Measurements from ENCODE around the gene TPPP.
"Not testable (repeated sequence)": the region's sequence is repeated elsewhere in the genome, so short reads cannot be mapped to it uniquely, and the experiment has no call there.

The TPPP gene

DNA sequence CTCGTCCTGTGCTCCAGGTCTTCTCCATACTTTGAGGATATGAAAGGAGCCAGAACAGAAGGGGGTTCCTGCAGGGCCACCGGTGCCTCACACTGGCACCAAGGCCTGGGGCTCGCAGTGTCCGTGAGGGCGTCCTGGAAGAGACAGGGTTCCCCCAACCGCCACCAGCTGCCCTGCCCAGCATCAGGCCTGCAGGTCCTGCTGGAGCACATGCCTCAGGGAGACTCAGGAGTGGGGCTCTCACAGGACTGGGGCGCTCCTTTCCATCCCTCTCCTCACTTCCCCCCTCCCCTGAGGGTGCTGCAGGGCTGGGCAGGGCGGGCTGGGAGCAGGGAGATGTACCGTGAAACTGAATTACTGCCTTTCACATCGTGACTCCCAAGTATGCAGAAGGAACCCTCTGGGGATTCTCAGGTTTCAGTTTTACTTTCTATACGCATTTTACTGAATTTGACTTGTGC, 49.3 kb downstream of the TPPP start:
- DNase-seq, result no peak

GRCh38 chr5:643351-643801, 49.8 kb downstream of the TPPP start:
- DNase-seq, result no peak

- no peak for DNase-seq
These were observed 50.7 kb downstream of the TPPP start for GRCh38 chr5:642481-642880.

- no peak for DNase-seq
These were observed 51.8 kb downstream of the TPPP start for GRCh38 chr5:641331-641765.

- no peak for DNase-seq
These were observed 52.5 kb downstream of the TPPP start for GRCh38 chr5:640461-641330.

- DNase-seq, result no peak
These were observed 53.5 kb downstream of the TPPP start for GRCh38 chr5:639584-640213.

DNA sequence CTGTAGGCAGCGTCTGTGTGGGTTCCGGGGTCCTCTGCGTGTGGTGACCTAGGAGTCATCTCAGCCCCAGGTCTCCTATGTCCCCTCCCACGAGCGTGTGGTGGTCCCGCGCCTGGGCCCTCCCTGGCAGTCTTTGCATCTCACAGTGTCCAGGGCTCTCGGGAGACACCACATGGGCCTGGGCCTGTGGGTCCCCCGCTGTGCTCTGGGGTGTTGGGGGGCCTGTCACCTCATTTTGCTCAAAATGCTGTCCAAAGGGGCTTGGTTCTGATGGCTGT, 54.0 kb downstream of the TPPP start:
- DNase-seq, result no peak

GRCh38 chr5:638501-639252, 54.5 kb downstream of the TPPP start:
- DNase-seq, result no peak

GRCh38 chr5:637581-638450, 55.3 kb downstream of the TPPP start:
- DNase-seq, result no peak

- no peak for DNase-seq
These were observed 56.2 kb downstream of the TPPP start for GRCh38 chr5:636951-637350.

- no peak for DNase-seq
These were observed 57.7 kb downstream of the TPPP start for GRCh38 chr5:635306-636055.

DNA sequence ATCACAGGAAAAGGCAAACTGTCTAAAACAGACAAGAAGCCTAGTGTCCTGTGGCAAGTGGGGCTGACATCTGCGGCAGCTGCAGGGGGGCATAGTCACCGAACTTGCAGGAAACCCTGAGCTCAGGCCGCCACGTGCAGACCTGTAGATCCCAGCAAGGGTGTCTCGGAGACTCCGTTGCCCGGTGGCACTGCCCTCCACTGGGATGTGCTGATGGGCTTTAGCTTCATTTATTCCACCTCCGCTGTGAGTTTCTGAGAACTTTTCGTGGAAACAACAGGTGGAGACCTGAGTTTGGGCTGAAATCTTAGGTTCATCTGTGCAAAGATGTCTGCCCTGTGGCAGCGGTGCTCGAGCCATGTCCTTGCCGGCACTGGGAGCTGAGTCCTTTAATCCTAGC, 59.0 kb downstream of the TPPP start:
- DNase-seq, result no peak

DNA sequence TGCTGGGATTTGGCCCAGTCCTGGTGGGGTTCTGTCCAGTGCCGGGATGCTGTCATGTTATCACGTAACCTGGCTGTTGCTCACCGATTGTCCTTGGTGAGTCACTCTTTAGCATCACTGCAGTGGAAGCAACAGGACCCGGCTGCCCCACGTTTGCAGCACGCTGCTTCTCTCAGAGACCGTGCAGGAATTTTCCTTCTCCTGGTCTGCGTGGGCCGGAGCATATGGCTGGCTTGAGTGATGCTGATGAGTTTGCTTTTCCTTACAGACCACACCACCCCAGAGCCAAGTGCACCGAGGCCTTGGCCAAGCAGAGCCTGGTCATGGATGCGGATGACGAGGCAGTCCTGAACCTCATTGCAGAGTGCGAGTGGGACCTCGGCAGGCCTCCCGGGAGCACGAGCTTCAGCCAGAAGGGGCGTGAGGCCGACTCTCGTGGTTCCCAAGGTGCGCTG, 59.6 kb downstream of the TPPP start:
- DNase-seq, result no peak

DNA sequence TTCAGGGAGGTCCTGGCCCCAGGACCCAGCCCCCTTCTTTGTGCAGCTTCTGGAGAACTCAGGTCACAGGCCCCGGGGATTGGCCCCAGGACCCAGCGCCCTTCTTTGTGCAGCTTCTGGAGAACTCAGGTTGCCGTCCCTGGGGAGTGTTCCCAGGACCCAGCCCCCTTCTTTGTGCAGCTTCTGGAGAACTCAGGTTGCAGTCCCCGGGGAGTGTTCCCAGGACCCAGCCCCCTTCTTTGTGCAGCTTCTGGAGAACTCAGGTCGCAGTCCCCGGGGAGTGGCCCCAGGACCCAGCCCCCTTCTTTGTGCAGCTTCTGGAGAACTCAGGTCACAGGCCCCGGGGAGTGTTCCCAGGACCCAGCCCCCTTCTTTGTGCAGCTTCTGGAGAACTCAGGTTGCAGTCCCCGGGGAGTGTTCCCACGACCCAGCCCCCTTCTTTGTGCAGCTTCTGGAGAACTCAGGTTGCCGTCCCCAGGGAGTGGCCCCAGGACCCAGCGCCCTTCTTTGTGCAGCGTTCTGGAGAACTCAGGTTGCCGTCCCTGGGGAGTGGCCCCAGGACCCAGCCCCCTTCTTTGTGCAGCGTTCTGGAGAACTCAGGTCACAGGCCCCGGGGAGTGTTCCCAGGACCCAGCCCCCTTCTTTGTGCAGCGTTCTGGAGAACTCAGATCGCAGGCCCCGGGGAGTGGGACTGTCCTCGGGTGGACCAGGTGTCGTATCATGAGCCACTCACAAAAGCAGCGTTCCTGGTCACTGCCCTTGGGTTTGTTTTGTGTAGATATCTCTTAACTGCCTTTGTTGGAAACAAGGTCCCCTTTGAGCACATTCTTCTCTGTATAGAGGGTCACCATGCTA, 64.6 kb downstream of the TPPP start:
- not testable (repeated sequence) for DNase-seq

DNA sequence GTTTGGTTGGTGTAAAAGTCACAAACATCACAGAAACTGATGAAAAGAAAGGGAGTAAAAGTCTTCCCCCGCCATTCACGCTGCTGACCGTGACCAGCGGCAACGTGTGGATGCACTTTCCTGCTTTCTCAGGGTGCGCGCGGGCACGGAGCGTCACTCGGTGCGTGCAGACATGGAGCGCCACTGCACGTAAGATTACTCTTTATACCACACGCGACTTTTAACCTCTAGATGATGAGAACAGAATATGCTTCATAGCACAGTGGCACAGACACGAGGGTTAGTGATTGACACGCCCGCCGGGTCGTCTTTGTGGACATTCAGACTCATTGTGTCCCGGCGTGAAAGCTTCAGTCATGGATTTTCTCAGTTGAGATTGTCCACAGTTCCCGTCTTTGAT, 65.3 kb downstream of the TPPP start:
- DNase-seq, result no peak

DNA sequence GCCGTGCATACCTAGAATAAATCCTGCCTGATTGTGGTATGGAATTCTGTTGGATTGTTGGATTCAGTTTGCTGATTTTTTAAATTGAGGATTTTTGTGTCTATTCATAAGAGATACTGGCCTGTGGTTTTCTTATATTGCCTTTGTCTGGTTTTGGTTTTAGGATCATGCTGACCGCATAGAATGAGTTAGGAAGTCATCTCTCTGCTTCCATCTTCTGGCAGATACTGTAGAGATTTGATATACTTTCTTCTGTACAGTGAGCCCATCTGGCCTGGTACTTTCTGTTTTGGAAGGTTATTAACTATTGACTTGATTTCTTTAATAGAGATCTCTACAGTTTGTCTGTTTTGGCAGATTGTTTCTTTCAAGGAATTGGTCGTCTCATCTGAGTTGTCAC, 66.3 kb downstream of the TPPP start:
- no peak for DNase-seq

DNA sequence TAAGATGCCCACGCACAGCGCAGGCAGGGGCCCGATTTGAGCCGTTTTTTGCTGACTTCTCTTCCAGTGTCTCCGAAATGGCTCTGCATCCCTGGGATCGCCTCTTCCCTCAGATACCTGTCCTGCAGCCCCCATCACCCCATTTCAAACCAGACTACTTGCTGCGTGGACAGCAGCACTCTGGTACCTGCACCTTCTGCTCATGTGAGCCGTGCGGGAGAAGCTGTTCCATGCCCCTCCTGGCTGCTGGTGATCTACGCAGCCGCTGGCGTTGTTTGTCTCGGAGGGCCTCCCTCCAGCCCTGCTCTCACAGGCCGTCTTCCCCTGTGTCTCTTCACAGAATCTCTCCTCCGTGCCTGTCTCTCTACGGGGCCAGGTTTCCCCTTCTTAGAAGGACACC, 67.6 kb downstream of the TPPP start:
- no peak for DNase-seq

DNA sequence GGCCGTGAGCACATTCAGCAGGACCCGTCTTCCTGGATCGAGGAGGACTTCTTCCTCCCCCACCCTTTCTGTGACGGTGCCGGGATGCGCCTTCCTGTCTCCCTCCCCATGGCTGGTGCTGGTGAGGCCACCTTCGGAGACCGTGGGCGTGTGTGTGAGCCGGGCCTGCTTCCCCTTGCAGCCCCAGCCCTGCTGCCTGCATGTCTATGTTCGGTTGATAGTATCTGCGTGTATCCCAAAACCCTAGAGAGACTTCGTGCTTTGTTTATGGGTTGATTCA, 68.3 kb downstream of the TPPP start:
- no peak for DNase-seq

DNA sequence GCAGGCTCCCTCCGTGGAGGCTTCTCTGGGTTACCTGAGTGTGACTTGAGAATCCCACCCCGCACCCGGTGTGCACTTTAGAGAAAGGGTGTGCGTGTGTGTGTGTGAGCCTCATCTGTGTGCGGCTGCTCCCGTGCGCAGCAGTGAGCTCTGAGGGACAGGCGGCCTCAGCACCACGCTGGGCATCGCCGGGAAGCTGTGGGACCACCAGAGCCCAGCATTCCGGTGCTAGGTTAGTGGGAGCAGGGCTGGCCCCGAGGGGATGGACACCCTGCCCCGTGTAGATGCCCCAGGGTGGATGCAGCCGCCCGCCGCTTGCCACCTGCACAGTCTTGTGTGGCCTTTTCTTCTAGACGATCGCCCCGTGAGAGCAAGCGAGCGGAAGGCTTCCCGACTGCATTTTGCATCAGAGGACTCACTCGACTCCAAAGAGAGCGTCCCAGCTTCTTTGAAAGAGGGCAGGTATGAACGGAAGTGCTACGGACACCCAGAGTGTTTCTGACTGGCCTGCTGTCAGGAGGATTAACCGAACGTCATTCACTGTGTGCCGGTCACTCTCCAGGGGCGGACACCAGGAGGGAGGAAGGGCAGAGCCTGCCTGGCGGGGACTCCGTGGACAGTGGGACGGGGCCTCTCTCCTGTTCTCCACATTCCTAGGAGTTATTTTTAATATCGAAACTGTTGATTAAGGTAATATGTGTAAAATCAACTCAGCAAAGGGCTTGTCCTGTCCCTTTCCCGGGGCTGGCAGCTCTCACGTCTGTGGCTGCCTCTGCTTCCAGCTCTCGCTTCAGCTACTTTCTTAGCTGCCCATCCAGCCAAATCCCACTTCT, 68.8 kb downstream of the TPPP start:
- no peak for DNase-seq

DNA sequence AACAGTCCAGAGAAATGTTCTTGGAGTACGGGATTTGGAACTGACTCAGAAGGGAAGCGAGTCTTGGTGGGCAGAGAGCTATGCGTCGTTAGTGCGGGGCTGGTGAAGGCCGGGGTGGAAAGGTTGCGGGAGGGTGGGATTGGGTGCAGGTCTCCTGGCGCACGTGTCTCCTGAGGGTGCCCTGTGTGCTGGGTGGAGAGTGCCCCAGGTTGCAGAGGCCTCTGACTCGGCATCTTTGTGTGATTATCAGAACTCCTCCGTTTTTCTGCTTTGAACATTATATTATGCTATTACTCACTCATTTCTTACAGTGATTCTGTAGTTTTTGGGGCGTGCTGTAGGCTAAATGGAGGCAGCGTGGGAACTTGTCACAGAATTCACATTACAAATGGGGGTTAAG, 69.6 kb downstream of the TPPP start:
- no peak for DNase-seq
